ENCODE results near the gene PIAS2.
A peak's percentile ranks its signal among the peaks of the same experiment; 100 is the strongest.
"Not testable (repeated sequence)": the region's sequence is repeated elsewhere in the genome, so short reads cannot be mapped to it uniquely, and the experiment has no call there.

Gene PIAS2
- 57.9 to 62.0 reads per million in 2 donors for total RNA-seq

- DNase-seq, result peak; percentile 69
These were observed at the start of gene PIAS2, which contains the start of gene KATNAL2 for GRCh38 chr18:46917108-46917802. Gene PIAS2, minus strand, starts transcription at chr18:46917507. Its CDS starts 162 bp downstream, at chr18:46917345. Gene KATNAL2, plus strand, starts transcription at chr18:46917602. Its CDS starts 29,271 bp downstream, at chr18:46946873.

- not testable (repeated sequence) for DNase-seq
These were observed 49.0 kb upstream of the PIAS2 start for GRCh38 chr18:46966266-46966665.

- not testable (repeated sequence) for DNase-seq
These were observed 47.4 kb upstream of the PIAS2 start for GRCh38 chr18:46964579-46965293.

- not testable (repeated sequence) for DNase-seq
These were observed 46.6 kb upstream of the PIAS2 start for GRCh38 chr18:46963656-46964578.

GRCh38 chr18:46958209-46958608 lies 40.9 kb upstream of the PIAS2 start:
- DNase-seq, result no peak

GRCh38 chr18:46953195-46953594 lies 35.9 kb upstream of the PIAS2 start:
- no peak for DNase-seq

GRCh38 chr18:46950064-46950656 lies 32.9 kb upstream of the PIAS2 start:
- DNase-seq, result no peak

- no peak for DNase-seq
These were observed 29.5 kb upstream of the PIAS2 start for GRCh38 chr18:46946656-46947282.

- no peak for DNase-seq
These were observed 25.3 kb upstream of the PIAS2 start for GRCh38 chr18:46942646-46943045.

GRCh38 chr18:46939998-46940571 lies 22.8 kb upstream of the PIAS2 start:
- no peak for DNase-seq

- no peak for DNase-seq
These were observed 22.1 kb upstream of the PIAS2 start for GRCh38 chr18:46939337-46939963.

- no peak for DNase-seq
These were observed 3.3 kb upstream of the PIAS2 start for GRCh38 chr18:46920653-46921052.

GRCh38 chr18:46920067-46920466 lies 2.8 kb upstream of the PIAS2 start:
- no peak for DNase-seq

- no peak for DNase-seq
These were observed 695 bp upstream of the PIAS2 start for GRCh38 chr18:46917803-46918600.

GRCh38 chr18:46916551-46917107 lies 678 bp downstream of the PIAS2 start:
- DNase-seq, result no peak

GRCh38 chr18:46915800-46916550 lies 1.3 kb downstream of the PIAS2 start:
- no peak for DNase-seq

GRCh38 chr18:46910856-46911255 lies 6.5 kb downstream of the PIAS2 start:
- DNase-seq, result no peak

- DNase-seq, result no peak
These were observed 7.8 kb downstream of the PIAS2 start for GRCh38 chr18:46909497-46909896.

- DNase-seq, result no peak
These were observed 13.9 kb downstream of the PIAS2 start for GRCh38 chr18:46903406-46903805.
